CD14-positive monocyte (primary cell): ENCODE results near the gene BAIAP2L1. TPM values are rescaled to one million over a fixed set of nuclear protein-coding genes. Genes with fewer than 3 reads are reported as not detected.

Experiments used
- DNase-seq, 3 donors: peaks; one replicate each; pipeline ENCODE4 v3.0.0-alpha.2; 2011 to 2022
- H2AFZ ChIP-seq: 2 replicates; pipeline ENCODE4 v1.6.0; 2012; ENCODE audit warnings: mild to moderate bottlenecking, low read depth, low read length, inconsistent platforms; ENCODE audit not compliant: insufficient read depth, poor library complexity, severe bottlenecking
- H3K27ac ChIP-seq, 2 donors: 1 replicate in 1 of 2; 2 replicates in 1 of 2; pipeline ENCODE4 v1.5.1; 2012 to 2013; ENCODE audit warnings: low read length in 2 of 2, control low read depth in 1 of 2, inconsistent platforms in 1 of 2, low read depth in 1 of 2, mild to moderate bottlenecking in 1 of 2
- H3K27me3 ChIP-seq, 2 donors: one replicate each; pipeline versions ENCODE4 v1.6.0 to v1.6.1; 2011 to 2013; ENCODE audit warnings: low read length in 2 of 2; ENCODE audit not compliant: control insufficient read depth in 2 of 2, insufficient read depth in 2 of 2
- H3K36me3 ChIP-seq, 2 donors: replicated peaks in 1 of 2; 1 replicate in 1 of 2; 2 replicates in 1 of 2; pipeline versions ENCODE4 v1.5.1 to v1.6.1; 2012 to 2013; ENCODE audit warnings: low read length in 2 of 2, control low read depth in 1 of 2, inconsistent platforms in 1 of 2, mild to moderate bottlenecking in 1 of 2; ENCODE audit not compliant: insufficient read depth in 2 of 2, control insufficient read depth in 1 of 2
- H3K4me1 ChIP-seq, 2 donors: 1 replicate in 1 of 2; 2 replicates in 1 of 2; pipeline versions ENCODE4 v1.5.1 to v1.6.1; 2012 to 2013; ENCODE audit warnings: low read length in 2 of 2, control low read depth in 1 of 2, inconsistent platforms in 1 of 2, mild to moderate bottlenecking in 1 of 2, moderate library complexity in 1 of 2; ENCODE audit not compliant: insufficient read depth in 2 of 2, control insufficient read depth in 1 of 2
- H3K4me2 ChIP-seq: replicated peaks from 2 replicates; pipeline ENCODE3; 2012; ENCODE audit warnings: low read length, moderate library complexity, mild to moderate bottlenecking; ENCODE audit not compliant: poor library complexity, severe bottlenecking; ENCODE audit errors: extremely low read depth
- H3K4me3 ChIP-seq, 3 experiments: fragments of 200-600 bp in 1 of 3; sonication (generic) in 1 of 3; replicated peaks in 1 of 3; 1 replicate in 2 of 3; 2 replicates in 1 of 3; pipeline ENCODE4 v1.5.1; 2011 to 2013; ENCODE audit warnings: low read length in 3 of 3, mild to moderate bottlenecking in 3 of 3, control low read depth in 2 of 3, low read depth in 2 of 3, inconsistent platforms in 1 of 3, moderate library complexity in 1 of 3
- H3K79me2 ChIP-seq: 2 replicates; pipeline ENCODE4 v1.6.0; 2012; ENCODE audit warnings: mild to moderate bottlenecking, control low read depth, inconsistent platforms, low read length, moderate library complexity; ENCODE audit not compliant: insufficient read depth
- H3K9ac ChIP-seq: 2 replicates; pipeline ENCODE4 v1.6.0; 2017; ENCODE audit warnings: low read length, mild to moderate bottlenecking; ENCODE audit not compliant: insufficient read depth, poor library complexity, severe bottlenecking
- H3K9me3 ChIP-seq, 2 donors: replicated peaks in 1 of 2; 1 replicate in 1 of 2; 2 replicates in 1 of 2; pipeline versions ENCODE4 v1.5.1 to v1.6.1; 2012 to 2013; ENCODE audit warnings: low read length in 2 of 2, control low read depth in 1 of 2; ENCODE audit not compliant: control insufficient read depth in 1 of 2, insufficient read depth in 1 of 2
- H4K20me1 ChIP-seq: 2 replicates; pipeline ENCODE4 v1.6.0; 2012; ENCODE audit warnings: mild to moderate bottlenecking, low read length, control low read depth, moderate library complexity; ENCODE audit not compliant: insufficient read depth
- H3K27ac Mint-ChIP-seq, 7 donors: one replicate each; pipeline ENCODE4 v1.8.0; 2020; ENCODE audit warnings: mild to moderate bottlenecking in 7 of 7, mixed read lengths in 7 of 7, moderate library complexity in 6 of 7, inconsistent platforms in 2 of 7
- H3K27me3 Mint-ChIP-seq, 3 donors: one replicate each; pipeline ENCODE4 v1.8.0; 2021 to 2022; ENCODE audit warnings: low read depth in 3 of 3, mild to moderate bottlenecking in 3 of 3, mixed read lengths in 3 of 3, moderate library complexity in 3 of 3, inconsistent platforms in 1 of 3
- H3K36me3 Mint-ChIP-seq, 2 donors: one replicate each; pipeline ENCODE4 v1.8.0; 2020; ENCODE audit warnings: mixed read lengths in 2 of 2, inconsistent platforms in 1 of 2, mild to moderate bottlenecking in 1 of 2
- H3K4me1 Mint-ChIP-seq: one replicate; pipeline ENCODE4 v1.8.0; 2020; ENCODE audit warnings: mild to moderate bottlenecking, mixed read lengths
- H3K4me3 Mint-ChIP-seq, 2 donors: one replicate each; pipeline ENCODE4 v1.8.0; 2020; ENCODE audit warnings: mild to moderate bottlenecking in 2 of 2, mixed read lengths in 2 of 2, moderate library complexity in 1 of 2
- H3K9me3 Mint-ChIP-seq, 7 donors: one replicate each; pipeline ENCODE4 v1.8.0; 2020 to 2022; ENCODE audit warnings: mixed read lengths in 7 of 7, mild to moderate bottlenecking in 6 of 7, moderate library complexity in 6 of 7, inconsistent platforms in 2 of 7
- WGBS: methylation state at CpG from one replicate; pipeline ENCODE4 v1.1.5; 2013; ENCODE audit warnings: missing lambda C conversion rate; ENCODE audit not compliant: insufficient coverage; 5-methylcytosine and 5-hydroxymethylcytosine counted together
- intact Hi-C, 2 donors: fragments of 100-400 bp; cut with micrococcal nuclease; formaldehyde crosslinking; loops; one replicate each; pipeline versions ENCODE4 v1.15.0 to v1.15.1; 2023
- polyA plus RNA-seq, 3 donors: library from polyadenylated mRNA; depleted of rRNA in 1 of 3; unstranded in 2 of 3; stranded (reverse) in 1 of 3; fragments of 300-500 nt in 2 of 3; fragments of >200 nt in 1 of 3; fragmentation: Illumina TruSeq in 2 of 3; gene quantifications; 1 replicate in 2 of 3; 2 replicates in 1 of 3; pipeline ENCODE4 v1.2.3, GENCODE V29; 2012 to 2021
- TF ChIP-seq, protein P1 (sequence below): fragments of 200-600 bp; IDR thresholded peaks from one replicate; pipeline ENCODE4 v1.8.0; 2022; ENCODE audit warnings: antibody characterized with exemption, mild to moderate bottlenecking

BAIAP2L1 gene
- polyA plus RNA-seq, 3 donors, result 0.17 to 0.52 TPM; not detected in 1

DNA sequence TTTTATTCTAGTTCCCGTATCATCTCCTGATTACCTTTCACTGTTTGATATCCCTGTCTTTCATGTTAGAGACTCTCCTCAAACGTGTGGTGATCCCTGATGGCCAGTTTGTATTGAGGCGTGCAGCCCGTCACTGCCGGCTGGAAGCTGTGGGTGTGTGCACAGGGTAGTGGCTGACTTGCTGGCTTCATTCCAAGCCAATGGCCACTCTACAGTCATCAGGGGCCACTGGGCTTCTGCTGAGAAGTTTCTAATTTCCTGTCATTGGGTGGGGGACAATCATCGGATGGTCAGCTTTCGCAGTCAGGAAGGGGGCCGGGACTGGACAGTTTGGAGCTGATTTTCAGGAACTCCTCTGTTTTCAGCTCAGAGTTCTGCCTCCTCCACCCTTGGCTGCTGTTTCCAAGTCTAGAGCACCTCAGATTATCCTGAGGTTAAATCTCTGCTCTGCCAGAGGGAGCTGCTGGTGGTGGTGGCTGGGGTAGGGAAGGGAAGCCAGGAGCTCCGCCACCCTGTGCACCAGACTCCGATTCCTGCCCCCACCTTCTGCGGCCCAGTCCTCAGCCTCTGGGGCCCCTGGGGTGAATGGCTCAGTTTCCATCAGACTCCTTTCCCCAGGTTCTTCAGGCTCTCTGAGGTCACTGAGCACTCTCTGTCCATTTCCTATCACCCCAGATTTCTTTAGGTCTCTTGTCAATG, 34.9 kb downstream of the BAIAP2L1 start:
- TF ChIP-seq, protein P1, sequence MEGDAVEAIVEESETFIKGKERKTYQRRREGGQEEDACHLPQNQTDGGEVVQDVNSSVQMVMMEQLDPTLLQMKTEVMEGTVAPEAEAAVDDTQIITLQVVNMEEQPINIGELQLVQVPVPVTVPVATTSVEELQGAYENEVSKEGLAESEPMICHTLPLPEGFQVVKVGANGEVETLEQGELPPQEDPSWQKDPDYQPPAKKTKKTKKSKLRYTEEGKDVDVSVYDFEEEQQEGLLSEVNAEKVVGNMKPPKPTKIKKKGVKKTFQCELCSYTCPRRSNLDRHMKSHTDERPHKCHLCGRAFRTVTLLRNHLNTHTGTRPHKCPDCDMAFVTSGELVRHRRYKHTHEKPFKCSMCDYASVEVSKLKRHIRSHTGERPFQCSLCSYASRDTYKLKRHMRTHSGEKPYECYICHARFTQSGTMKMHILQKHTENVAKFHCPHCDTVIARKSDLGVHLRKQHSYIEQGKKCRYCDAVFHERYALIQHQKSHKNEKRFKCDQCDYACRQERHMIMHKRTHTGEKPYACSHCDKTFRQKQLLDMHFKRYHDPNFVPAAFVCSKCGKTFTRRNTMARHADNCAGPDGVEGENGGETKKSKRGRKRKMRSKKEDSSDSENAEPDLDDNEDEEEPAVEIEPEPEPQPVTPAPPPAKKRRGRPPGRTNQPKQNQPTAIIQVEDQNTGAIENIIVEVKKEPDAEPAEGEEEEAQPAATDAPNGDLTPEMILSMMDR, result no peak
- Histone ChIP-seq H2AFZ (no peak overlapping the region), H3K9ac (no peak overlapping the region), H3K4me2 (no peak overlapping the region), H3K4me1 (no peaks in the 10 kb centered on the region), H3K4me3 (no peak overlapping the region), H3K79me2 (no peaks in the 10 kb centered on the region), H3K9me3 (no peaks in the 10 kb centered on the region), H3K27ac (no peak overlapping the region), H4K20me1 (no peaks in the 10 kb centered on the region), H3K27me3 (no peaks in the 10 kb centered on the region), H3K36me3 (no peaks in the 10 kb centered on the region)
- DNase-seq, result no peak
- Mint-ChIP-seq H3K36me3 (no peaks in the 10 kb centered on the region), H3K27ac (no peak overlapping the region), H3K4me3 (no peak overlapping the region), H3K27me3 (peaks cover 1 to 6% (median 2%) of the 10 kb centered on the region in 3 donors), H3K4me1 (no peaks in the 10 kb centered on the region), H3K9me3 (peaks cover 0 to 4% (median 0%) of the 10 kb centered on the region in 7 donors)
- WGBS, result 89% methylated on average over 7 of the region's 11 CpGs
- intact Hi-C loops, result no loop called here

DNA sequence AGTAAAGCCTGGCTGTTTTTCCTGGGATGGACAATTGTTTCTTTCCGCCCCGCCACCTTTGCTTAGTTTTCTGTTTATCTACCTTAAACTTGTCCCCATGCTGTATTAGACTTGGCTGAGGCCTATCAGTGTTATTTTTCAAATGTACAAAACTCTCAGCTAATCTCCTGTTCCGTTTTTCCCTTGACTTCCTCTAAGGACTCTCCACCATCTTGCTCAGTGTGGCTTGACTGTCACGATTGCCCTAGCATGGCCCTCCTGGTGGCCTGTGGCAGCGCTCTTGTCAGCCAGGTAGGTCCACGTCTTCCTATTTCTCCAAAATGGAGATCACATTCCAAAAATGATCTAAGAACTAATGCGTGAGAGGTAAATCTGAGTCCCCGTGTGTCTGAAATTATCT, 36.7 kb downstream of the BAIAP2L1 start:
- Histone ChIP-seq H3K36me3 (no peaks in the 10 kb centered on the region), H3K9me3 (no peaks in the 10 kb centered on the region), H3K4me1 (no peaks in the 10 kb centered on the region), H3K79me2 (no peaks in the 10 kb centered on the region), H3K4me3 (no peak overlapping the region), H3K27ac (no peak overlapping the region), H3K4me2 (no peak overlapping the region), H3K27me3 (no peaks in the 10 kb centered on the region), H4K20me1 (no peaks in the 10 kb centered on the region), H2AFZ (no peak overlapping the region), H3K9ac (no peak overlapping the region)
- Mint-ChIP-seq H3K4me1 (no peaks in the 10 kb centered on the region), H3K27ac (peak overlapping the region in 1 of 7 donors; percentile 25), H3K9me3 (peaks cover 0 to 3% (median 0%) of the 10 kb centered on the region in 7 donors), H3K4me3 (no peak overlapping the region), H3K27me3 (peaks cover 2 to 6% (median 4%) of the 10 kb centered on the region in 3 donors), H3K36me3 (no peaks in the 10 kb centered on the region)
- 88% methylated on average over 7 of the region's 8 CpGs for WGBS
- TF ChIP-seq, protein P1, result no peak
- DNase-seq, result no peak
- intact Hi-C loops, result no loop called here
